H1 (cell line): ENCODE results near the gene WRAP73. TPM values are rescaled to one million over a fixed set of nuclear protein-coding genes. Genes with fewer than 3 reads are reported as not detected.

Source experiments
- EGR1 ChIP-seq: IDR thresholded peaks from 2 replicates; pipeline ENCODE4 v1.6.1; 2011; ENCODE audit warnings: low read depth, low read length, borderline replicate concordance
- EZH2 ChIP-seq: fragments of 200-600 bp; sonication (generic); IDR thresholded peaks from 2 replicates; pipeline ENCODE4 v1.7.1; 2012; ENCODE audit warnings: low read depth, mild to moderate bottlenecking, moderate library complexity, low read length, inconsistent platforms; ENCODE audit not compliant: severe bottlenecking
- GABPA ChIP-seq: IDR thresholded peaks from 2 replicates; pipeline ENCODE4 v1.6.1; 2011; ENCODE audit warnings: mild to moderate bottlenecking, low read length, moderate library complexity, borderline replicate concordance; ENCODE audit not compliant: insufficient read depth
- polyA plus RNA-seq, 7 experiments: library from polyadenylated mRNA; depleted of rRNA in 3 of 7; stranded (reverse) in 5 of 7; unstranded in 2 of 7; fragments of >200 nt in 5 of 7; fragments of 200-250 nt in 2 of 7; gene quantifications; 1 replicate in 5 of 7; 2 replicates in 1 of 7; 4 replicates in 1 of 7; pipeline versions ENCODE4 v1.2.1 to v1.2.3, GENCODE V29; 2011 to 2013; ENCODE audit warnings: missing spikeins in 2 of 7, mixed read lengths in 2 of 7
- total RNA-seq: library from RNA; stranded (reverse); fragmentation: NEBNext Ultra II Directional; extraction: Animal tissue kit (Norgen Biotek cat#: 25700); gene quantifications from 2 replicates; pipeline ENCODE4 v1.2.1, GENCODE V29; 2021

Gene WRAP73
- total and polyA plus RNA-seq, 2 of the 8 experiments (the other 6 are each of a cell fraction or from before 2014, with no cell fraction given): 30.3 to 50.7 TPM

DNA sequence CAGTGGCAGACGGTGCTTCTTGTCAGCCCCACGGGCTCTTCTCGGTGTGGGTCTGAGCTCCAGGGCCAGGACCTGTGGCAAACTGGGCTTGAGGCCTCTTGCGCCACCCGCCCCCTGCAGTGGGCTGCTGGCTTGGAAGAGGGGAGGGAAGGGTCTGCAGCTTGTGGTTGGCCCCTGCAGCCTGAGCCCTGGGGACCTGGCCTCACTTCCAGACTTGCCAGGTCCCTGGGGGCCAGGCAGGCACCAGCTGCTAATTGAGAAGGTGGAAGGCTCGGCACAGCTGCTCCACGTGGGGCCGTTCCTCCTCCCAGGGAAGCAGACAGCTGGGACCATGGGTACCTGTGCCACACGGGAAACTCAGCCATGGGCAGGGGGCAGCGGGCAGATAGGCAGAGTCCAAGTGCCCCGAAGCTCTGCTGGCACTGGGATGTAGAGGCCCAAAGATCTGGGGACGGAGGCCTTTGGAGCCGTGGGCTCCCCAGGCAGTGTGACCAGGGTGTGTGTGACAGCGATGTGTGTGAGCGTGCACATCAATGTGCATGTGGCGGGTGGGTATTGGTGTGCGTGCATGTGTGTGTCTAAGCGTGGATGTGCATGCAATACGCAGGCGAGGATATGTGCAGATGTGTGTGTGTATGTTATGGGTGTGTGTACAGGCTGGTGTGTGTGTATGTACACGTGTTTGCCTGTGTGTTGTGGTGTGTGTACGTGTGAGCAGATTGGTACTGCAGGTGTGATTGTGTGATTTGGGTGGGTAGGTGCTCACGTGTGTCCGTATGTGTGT is 41.7 kb upstream of the WRAP73 start (continued):
- TF ChIP-seq GABPA (no peak), EGR1 (no peak), EZH2 (no peak)
